HFF-Myc (cell line): ENCODE results near the gene SRSF7.

ENCODE experiments used
- DNase-seq: peaks from one replicate; pipeline ENCODE4 v3.0.0-alpha.2; 2011; ENCODE audit warnings: low read depth; ENCODE audit errors: extremely low read depth
- H3K4me3 ChIP-seq: replicated peaks from 2 replicates; pipeline ENCODE4 v1.5.1; 2011; ENCODE audit warnings: low read depth, mild to moderate bottlenecking, control low read depth, low read length
- CTCF ChIP-seq: IDR thresholded peaks from 2 replicates; pipeline ENCODE4 v1.5.1; 2012; ENCODE audit warnings: mild to moderate bottlenecking, low read depth, low read length, control low read depth; ENCODE audit errors: missing control alignments

SRSF7 gene

GRCh38 chr2:38747819-38748218 lies 3.3 kb downstream of the SRSF7 start:
- peak overlapping the region; percentile 68 for H3K4me3 ChIP-seq
- DNase-seq = no peak
- no peak for TF ChIP-seq CTCF

GRCh38 chr2:38747007-38747424 lies 4.1 kb downstream of the SRSF7 start:
- TF ChIP-seq CTCF = no peak
- H3K4me3 ChIP-seq = peak overlapping the region; percentile 68; the same call in 1 of the 2 replicates
- no peak for DNase-seq

GRCh38 chr2:38745267-38745666 lies 5.9 kb downstream of the SRSF7 start:
- no peak overlapping the region for H3K4me3 ChIP-seq
- DNase-seq = no peak
- TF ChIP-seq CTCF = no peak

GRCh38 chr2:38744399-38744780 lies 6.8 kb downstream of the SRSF7 start:
- no peak for TF ChIP-seq CTCF
- DNase-seq = no peak
- H3K4me3 ChIP-seq = no peak overlapping the region

- no peak for TF ChIP-seq CTCF
- no peak for DNase-seq
- H3K4me3 ChIP-seq = no peak overlapping the region
Observed at GRCh38 chr2:38743672-38744398, 7.3 kb downstream of the SRSF7 start.

GRCh38 chr2:38742797-38743559 lies 8.2 kb downstream of the SRSF7 start:
- no peak for TF ChIP-seq CTCF
- DNase-seq = no peak
- no peak overlapping the region for H3K4me3 ChIP-seq
